Measurements from ENCODE around the gene HSPA2. TPM values are rescaled to one million over a fixed set of nuclear protein-coding genes. Genes with fewer than 3 reads are reported as not detected.
A peak's percentile ranks its signal among the peaks of the same experiment; 100 is the strongest.

HSPA2 gene
- total and polyA plus RNA-seq, 2 of the 13 experiments (the other 11 are each of a cell fraction or from before 2014, with no cell fraction given), result 0.15 to 0.27 TPM

DNA sequence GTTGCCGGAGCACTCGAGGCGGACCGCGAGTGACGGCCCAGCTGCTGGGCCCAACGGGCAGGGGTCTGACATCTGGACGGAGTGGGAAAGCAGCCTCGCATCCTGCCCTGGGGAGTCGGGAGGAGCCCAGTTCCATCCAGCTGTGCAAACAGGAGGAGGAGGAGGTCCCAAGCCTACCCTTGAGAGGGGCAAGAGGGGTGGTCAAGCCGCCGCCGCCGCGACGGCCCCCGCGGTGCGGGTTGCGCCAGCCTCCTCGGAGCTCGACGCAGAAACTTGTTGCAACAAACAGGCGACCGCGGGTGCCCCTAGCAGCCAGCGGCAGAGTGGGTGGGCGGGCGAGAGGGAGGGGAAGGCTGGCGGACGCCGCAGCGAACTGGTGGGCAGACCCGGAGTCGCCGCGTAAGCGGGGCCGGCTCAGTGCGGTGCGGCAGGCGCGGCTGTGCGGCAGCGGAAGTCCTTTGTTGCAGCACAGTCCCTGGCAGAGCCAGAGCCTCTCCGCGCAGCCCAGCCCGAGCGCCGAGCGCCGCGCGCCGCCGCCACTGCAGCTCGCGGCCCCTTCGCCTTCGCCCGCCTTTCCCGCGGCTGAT is 36.1 kb upstream of the HSPA2 start, which contains the start of gene ZBTB1 (continued):
- TF ChIP-seq, protein P1, sequence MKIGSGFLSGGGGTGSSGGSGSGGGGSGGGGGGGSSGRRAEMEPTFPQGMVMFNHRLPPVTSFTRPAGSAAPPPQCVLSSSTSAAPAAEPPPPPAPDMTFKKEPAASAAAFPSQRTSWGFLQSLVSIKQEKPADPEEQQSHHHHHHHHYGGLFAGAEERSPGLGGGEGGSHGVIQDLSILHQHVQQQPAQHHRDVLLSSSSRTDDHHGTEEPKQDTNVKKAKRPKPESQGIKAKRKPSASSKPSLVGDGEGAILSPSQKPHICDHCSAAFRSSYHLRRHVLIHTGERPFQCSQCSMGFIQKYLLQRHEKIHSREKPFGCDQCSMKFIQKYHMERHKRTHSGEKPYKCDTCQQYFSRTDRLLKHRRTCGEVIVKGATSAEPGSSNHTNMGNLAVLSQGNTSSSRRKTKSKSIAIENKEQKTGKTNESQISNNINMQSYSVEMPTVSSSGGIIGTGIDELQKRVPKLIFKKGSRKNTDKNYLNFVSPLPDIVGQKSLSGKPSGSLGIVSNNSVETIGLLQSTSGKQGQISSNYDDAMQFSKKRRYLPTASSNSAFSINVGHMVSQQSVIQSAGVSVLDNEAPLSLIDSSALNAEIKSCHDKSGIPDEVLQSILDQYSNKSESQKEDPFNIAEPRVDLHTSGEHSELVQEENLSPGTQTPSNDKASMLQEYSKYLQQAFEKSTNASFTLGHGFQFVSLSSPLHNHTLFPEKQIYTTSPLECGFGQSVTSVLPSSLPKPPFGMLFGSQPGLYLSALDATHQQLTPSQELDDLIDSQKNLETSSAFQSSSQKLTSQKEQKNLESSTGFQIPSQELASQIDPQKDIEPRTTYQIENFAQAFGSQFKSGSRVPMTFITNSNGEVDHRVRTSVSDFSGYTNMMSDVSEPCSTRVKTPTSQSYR (CRISPR knock-in tag; IDR thresholded peaks at IDR 0.05; ENCODE audit: borderline replicate concordance), result 0 out of 2 replicates have a peak, but pooled peaks have one; percentile 3
- peak; percentile 26; the same call in 1 of the 2 replicates for TF ChIP-seq ETV5 (CRISPR knock-in tag; IDR thresholded peaks at IDR 0.05; ENCODE audit: borderline replicate concordance)
- TF ChIP-seq ZNF703 (CRISPR knock-in tag; IDR thresholded peaks at IDR 0.05; ENCODE audit: borderline replicate concordance), result 0 out of 2 replicates have a peak, but pooled peaks have one; percentile 59
- TF ChIP-seq, protein P2, sequence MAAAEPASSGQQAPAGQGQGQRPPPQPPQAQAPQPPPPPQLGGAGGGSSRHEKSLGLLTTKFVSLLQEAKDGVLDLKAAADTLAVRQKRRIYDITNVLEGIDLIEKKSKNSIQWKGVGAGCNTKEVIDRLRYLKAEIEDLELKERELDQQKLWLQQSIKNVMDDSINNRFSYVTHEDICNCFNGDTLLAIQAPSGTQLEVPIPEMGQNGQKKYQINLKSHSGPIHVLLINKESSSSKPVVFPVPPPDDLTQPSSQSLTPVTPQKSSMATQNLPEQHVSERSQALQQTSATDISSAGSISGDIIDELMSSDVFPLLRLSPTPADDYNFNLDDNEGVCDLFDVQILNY (CRISPR knock-in tag; conservative IDR thresholded peaks at IDR 0.05), result no peak
- no peak for TF ChIP-seq DNMT1 (CRISPR knock-in tag; IDR thresholded peaks at IDR 0.05)
- peak; percentile 60; the same call in 1 of the 2 replicates for TF ChIP-seq ZNF616 (CRISPR knock-in tag; IDR thresholded peaks at IDR 0.05; ENCODE audit: low read depth)
- TF ChIP-seq HNF1B (CRISPR knock-in tag; IDR thresholded peaks at IDR 0.05), result peak; percentile 25; the same call in 1 of the 2 replicates
- TF ChIP-seq ZNF484 (CRISPR knock-in tag; IDR thresholded peaks at IDR 0.05; ENCODE audit: borderline replicate concordance, low read depth), result 0 out of 2 replicates have a peak, but pooled peaks have one; percentile 14
- peak; percentile 76 for TF ChIP-seq PHF8 (CRISPR knock-in tag; IDR thresholded peaks at IDR 0.05)
- 0 out of 2 replicates have a peak, but pooled peaks have one; percentile 37 for TF ChIP-seq CC2D1A (CRISPR knock-in tag; IDR thresholded peaks at IDR 0.05)
- peak; percentile 25; the same call in 1 of the 2 replicates for TF ChIP-seq HES4 (CRISPR knock-in tag; IDR thresholded peaks at IDR 0.05; ENCODE audit: borderline replicate concordance)
- no peak for TF ChIP-seq TP53 (CRISPR knock-in tag; conservative IDR thresholded peaks at IDR 0.05)
- TF ChIP-seq ZFYVE20 (CRISPR knock-in tag; IDR thresholded peaks at IDR 0.05; ENCODE audit: borderline replicate concordance, low read depth), result 0 out of 2 replicates have a peak, but pooled peaks have one; percentile 93
- TF ChIP-seq SOX6 (IDR thresholded peaks at IDR 0.05), result no peak
- 0 out of 2 replicates have a peak, but pooled peaks have one; percentile 31 for TF ChIP-seq SOX6 (CRISPR knock-in tag; IDR thresholded peaks at IDR 0.05)
- 0 out of 2 replicates have a peak, but pooled peaks have one; percentile 12 for TF ChIP-seq SNAPC2 (CRISPR knock-in tag; IDR thresholded peaks at IDR 0.05)
- TF ChIP-seq ZZZ3 (CRISPR knock-in tag; IDR thresholded peaks at IDR 0.05; ENCODE audit: borderline replicate concordance), result no peak
- TF ChIP-seq DZIP1 (CRISPR knock-in tag; IDR thresholded peaks at IDR 0.05), result 0 out of 2 replicates have a peak, but pooled peaks have one; percentile 16
- no peak for TF ChIP-seq GMEB1 (CRISPR knock-in tag; IDR thresholded peaks at IDR 0.05; ENCODE audit: borderline replicate concordance)
